GM21360 (cell line): ENCODE data around the gene CPNE8.
"Not testable (repeated sequence)": the region's sequence is repeated elsewhere in the genome, so short reads cannot be mapped to it uniquely, and the experiment has no call there.

ENCODE experiments used
- ATAC-seq: cut with Tn5 transposase; IDR thresholded peaks from one replicate; pipeline ENCODE4 v1.9.1; 2021; ENCODE audit warnings: mild to moderate bottlenecking, moderate library complexity; ENCODE audit not compliant: unreplicated experiment

CPNE8 gene

DNA sequence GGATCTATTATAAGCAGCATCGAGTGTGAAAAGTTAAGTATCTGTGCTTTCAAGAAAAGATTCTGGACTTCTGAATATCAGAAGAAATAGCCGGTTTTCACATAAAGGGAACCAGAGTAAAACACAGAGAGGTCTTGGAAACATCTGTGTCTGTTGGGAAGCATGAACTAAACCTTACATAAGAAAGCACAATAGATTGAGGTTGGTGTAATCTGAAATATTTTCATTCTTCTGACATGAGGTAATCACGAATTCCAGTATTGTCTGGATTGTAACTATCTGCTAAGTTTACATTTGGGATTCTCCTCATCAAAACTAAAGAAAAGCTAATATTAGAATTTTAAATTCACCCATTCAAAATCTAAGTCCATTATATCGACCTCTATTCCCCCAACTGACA, 161.3 kb downstream of the CPNE8 start:
- ATAC-seq, result no peak

DNA sequence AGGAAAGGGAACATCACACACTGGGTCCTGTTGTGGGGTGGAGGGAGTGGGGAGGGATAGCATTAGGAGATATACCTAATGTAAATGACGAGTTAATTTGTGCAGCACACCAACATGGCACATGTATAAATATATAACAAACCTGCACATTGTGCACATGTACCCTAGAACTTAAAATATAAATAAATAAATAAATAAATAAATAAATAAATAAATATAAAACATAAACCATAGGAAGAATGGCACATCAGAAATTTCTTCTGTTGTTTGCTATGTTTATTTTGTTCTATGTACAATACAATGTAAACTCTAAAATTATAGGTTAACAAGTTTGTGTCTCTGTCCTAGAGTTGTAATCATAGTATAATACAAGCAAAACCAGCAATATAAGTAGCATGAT, 162.9 kb downstream of the CPNE8 start:
- ATAC-seq, result not testable (repeated sequence)

DNA sequence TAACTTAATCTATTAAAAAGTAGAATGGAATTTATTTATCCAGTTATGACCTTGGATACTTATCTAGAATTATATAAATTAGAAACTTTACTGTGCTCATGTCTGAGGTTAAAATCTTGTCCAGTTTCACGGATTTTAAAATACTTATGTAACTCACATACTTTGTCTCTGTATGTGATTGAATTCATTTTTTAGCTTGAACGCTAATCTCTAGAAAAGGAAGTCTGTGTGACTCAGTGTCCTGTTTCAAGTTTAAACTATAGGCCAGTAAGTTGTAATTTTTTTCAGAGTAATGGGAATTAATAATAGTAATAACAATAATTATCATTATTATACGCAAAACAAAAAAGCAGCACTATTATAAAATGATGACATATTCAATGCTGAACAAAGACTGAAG, 168.6 kb downstream of the CPNE8 start:
- ATAC-seq, result no peak

DNA sequence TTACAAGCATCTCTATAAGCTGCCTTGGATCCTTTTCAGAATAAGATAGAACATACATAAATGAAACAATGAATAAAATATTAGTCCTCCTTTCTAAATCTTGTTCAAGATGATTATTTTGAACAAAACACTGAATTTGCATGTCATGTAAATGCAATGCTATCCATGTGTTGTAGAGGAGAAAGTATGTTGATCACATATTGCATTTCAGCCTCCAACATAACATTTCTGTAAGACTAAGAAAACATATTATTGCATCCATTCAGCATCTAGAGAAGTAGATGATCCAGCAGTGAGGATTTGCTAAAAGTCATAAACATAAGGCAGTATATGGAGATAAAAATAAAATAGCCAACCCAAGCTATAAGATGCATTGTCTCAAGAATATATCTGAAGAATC, 172.6 kb downstream of the CPNE8 start:
- ATAC-seq, result no peak

DNA sequence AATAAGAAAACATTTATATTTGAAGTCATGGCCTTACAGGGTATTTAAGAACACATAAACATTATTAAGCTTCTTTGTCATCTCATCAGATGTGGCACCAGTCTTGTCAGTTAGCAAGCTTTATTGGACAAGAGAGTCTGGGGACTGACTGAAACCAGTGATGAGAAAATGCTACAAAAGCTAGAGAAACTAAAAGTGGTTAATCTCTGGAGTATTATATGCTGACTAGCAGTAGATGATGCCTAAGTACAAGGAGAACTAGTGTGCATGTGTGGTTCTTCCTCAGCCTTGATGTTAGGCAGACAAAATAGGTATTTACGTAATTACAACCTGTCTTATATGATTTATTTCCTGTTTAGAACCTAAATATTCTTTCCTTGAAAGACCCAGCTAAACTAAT, 176.5 kb downstream of the CPNE8 start:
- no peak for ATAC-seq

DNA sequence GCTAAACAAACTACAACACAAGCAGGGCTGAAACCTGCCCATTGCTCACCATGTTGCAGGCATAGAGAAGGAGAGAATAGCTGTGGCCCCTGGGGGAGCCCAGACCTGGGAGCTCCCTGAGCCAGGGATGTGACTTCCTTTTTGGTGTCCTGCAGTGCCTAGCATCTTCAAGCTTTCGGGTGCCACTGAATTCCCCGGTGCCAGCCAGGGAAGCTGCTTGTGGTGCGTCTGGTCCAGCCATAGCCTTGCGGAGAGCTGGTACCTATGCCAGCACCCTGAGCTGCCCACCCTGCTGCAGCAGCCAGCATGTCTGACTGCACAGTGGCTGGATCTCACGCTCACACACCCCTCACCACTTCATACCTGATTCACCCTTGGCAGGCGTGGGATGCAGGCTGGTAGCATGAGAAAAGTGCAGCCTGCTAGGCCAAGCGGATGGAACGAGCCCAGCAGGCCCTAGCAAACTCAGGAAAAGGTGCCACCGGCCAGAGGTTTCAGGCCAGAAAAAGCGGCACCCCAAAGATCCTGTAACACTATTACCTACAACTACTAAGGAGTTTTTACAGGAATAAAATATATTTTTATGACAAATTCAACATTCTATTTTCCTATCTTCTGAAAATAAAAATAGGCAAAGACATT, 183.7 kb downstream of the CPNE8 start:
- no peak for ATAC-seq

DNA sequence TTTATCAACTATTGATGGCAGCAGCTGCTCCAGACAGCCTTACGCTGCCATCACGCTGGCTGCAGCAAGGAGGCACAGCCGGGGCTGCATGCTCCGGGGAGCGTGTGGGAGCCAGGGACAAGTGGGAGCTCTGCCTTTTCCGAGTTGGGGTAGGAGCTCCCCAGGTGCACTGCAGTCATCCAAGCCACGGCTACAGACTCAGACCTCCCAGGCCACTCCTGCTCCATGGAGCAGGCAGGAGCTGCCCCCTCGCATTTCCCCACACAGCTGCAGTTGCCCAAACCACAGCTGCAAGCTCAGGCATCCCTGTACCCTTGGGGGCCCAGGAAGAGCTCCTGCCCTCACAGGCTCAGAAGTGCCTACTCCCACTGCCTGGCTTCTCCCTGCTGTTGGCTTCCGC, 184.7 kb downstream of the CPNE8 start:
- no peak for ATAC-seq

DNA sequence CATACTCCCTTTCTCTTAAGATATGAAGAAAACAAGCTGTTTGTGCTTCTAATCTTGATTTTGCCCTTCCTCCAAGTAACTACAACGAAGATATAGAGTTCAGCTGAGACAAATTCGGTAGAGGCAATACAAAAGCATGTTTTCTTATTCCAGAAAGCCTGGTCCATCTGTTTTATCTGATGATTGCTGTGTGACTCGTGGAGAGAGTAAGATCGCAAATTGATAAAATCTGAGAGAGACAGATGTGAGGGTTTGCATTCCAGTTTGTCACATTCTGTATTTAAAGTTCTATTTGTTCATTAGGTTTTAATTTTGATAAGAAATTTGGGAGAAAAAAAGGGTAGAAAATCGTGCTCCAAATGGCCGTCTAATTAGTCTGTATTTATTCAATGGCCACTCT, 192.1 kb downstream of the CPNE8 start:
- no peak for ATAC-seq

DNA sequence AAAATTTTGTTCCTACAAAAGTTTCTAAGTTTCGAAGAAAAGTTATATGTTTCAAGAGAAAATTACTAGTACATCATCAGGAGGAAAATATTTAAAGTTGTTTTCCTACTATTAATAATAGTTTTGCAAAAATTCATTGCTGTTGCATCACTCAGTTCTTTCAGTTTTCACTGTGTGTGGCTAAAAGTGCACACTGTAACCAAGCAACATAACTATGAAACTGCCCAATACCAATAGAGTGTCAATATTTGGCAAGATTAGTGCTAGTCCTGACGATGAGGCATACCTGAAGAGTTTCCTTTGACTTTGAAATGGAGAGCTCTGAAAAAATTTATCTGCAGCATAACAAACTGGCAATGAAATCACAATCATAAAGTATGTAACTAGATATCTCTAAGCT, 194.3 kb downstream of the CPNE8 start:
- peak; percentile 94 for ATAC-seq

DNA sequence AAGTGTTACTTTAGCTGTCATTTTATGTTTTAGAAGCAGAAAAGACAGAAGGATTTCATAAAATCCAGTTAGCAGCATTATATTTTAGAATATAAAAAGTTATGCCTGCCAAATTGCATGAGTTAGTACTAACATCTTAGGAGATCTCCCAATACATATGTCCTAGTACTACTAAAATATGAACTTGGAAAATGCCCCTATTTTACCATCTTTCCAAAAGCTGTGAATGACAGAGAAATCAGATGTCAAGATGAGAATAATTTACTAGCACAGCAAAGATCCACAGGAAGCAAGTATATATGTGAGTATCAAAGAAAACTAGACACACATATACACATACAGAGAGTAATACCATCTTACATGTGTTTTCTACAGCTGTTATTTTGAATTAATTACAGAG, 196.9 kb downstream of the CPNE8 start:
- ATAC-seq, result no peak

DNA sequence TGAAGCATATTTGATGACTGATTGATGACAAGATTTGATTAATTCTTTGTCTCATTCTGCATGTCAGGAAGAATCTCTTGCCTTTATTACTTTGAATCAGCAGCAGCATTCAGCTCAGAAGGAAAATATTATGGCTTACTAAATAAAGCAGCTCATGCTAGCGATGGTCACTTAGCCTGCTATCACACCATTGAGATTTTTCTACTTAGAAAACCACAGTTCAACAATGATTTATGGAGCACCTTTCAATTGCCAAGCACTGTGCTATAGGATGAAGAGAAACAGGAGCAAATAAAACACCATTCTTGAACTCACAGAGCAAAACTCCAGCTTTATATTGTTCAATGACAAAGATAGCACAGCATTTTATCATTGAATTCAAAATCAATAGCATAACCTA, 197.7 kb downstream of the CPNE8 start:
- ATAC-seq, result no peak

DNA sequence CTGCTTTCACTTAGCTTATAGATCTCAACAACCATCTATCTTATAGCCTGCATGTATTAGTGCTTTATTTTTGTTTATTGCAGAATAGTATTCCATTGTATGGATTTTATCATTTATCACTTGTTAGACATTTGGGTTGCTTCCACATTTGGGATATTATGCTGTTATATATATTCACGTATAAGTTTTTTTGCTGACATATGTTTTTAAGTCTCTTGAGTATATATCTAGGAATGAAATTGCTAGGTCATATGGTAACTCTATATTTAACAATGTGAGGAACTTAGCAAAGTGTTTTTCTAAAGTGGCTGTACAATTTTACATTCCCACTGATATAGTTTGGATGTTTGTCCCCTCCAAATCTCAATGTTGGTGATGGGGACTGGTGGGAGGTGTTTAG, 208.1 kb downstream of the CPNE8 start:
- no peak for ATAC-seq

DNA sequence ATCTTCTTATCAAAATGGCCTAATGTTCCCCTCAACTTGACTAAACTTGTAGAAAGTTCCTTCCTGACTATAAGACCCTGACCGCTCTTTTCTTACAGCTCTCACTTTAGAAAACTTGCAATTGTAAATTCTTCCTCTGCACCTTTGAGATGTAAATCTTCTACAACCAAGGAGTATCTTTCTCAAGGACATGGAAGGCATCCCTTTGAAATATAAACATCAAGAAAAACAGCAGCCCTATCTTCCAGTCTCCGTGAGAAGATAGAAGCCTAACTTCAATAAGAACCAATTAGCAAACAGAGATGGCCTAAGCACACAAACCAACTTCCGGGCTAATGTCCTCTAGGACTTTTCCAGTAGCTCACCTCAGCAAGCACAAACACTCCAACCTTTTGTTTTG, 210.3 kb downstream of the CPNE8 start:
- ATAC-seq, result no peak

DNA sequence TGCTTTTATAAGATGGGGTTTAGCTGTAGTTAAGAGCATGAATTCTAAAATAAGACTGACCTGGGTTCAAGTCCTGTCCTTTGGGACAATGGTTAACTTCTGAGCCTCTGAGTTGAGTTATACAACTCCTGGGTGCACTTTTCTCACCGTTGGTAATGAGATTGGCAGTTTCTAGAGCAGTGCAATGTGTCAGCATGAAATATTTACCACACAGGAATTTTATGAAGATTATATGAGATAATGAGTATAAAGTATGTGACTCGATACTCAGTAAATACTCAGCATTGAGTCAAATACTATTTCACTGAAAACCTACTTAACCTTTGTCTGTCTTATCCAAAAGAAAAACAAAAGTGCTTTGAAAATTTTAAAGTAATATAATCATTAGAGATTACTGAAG, 214.2 kb downstream of the CPNE8 start:
- no peak for ATAC-seq

DNA sequence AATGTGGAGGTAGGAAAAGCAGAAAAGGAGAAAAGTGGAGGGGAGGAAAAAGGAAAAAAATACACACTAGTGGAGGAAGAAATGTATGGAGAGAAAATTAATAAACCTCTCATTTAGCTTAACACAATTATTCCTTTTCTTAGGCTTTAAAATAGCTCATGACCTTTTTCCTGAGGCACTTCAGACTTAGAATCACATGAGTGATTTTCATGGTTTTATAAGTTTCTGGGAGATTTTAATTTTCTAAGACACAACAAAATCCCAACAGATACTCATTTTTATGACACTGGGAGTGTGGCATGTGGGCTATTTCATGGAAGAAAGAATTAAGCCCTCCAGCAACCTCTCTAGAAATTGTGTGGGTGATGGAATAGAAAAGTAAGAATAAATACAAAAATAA, 214.7 kb downstream of the CPNE8 start:
- ATAC-seq, result no peak

DNA sequence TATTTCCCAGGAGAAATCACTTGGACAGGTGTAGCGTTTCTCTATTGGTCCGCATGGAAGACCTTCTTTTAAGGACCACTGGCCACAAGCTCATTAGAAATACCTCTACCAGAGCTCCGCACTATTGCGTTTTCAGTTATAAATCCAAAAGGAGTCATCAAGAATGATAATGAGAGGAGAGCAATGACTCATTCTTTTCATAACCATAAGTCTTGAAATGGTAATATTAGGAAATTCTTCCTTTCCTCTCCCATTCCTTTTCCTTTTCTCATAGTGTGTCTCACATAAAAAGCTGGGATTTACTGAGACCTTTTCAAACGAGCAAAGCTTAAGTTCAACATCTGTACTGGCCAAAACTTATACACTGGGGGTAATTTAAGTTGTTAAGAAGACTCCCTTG, 215.7 kb downstream of the CPNE8 start:
- ATAC-seq, result no peak

DNA sequence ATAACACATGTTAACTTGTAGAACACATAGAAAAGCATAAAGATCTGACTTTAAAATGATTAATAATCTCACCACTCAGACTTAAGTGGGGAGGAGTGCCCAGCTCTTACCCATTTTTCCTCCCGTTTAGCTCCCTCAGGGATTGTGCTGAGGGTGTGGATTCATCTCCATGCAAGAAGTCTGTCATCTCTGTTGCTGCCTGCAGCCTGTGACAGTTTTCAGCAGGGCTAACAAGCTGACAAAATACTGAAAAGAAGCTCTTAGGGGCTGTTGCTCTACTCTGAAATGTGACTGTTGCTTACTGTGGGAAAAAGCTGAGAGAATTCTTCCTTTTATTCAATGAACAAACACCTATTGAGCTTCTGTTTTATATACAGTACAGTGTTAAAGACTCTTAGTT, 216.2 kb downstream of the CPNE8 start:
- ATAC-seq, result no peak

DNA sequence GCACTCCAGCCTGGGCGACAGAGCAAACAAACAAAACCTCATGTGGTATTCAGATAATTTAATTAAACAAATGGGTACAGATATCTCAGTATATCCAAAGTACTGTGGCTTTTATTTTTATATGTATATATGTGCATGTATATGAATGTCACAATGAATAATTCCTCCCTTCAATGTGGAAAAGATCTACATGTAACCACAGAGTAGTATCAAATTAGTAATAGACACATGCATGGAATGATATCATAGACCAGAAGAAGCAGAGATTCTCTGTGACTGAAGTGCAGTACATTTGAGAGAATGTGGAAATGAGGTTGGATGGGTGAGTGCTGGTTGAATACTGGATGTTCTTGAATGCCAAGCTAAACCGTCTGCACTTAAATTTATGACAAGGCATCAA, 222.9 kb downstream of the CPNE8 start:
- ATAC-seq, result no peak

DNA sequence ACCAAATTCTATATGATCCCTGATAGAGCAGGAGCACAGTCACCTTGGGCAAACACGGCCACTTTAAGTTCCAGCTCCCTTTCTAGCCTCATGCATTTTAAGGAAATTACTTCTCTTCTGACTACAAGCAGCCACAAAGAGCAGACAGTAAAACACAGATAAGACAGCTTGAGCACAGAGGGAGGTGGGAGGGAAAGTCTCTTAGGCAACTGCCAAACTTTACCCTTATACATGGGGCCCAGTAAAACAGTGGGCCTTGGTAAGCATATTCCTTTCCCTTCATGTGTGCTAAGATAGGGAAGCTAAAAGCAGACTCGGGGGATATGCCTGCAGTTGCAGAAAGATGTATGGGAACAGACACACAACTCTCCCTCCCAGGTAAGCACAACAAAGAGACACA, 235.9 kb downstream of the CPNE8 start:
- no peak for ATAC-seq

DNA sequence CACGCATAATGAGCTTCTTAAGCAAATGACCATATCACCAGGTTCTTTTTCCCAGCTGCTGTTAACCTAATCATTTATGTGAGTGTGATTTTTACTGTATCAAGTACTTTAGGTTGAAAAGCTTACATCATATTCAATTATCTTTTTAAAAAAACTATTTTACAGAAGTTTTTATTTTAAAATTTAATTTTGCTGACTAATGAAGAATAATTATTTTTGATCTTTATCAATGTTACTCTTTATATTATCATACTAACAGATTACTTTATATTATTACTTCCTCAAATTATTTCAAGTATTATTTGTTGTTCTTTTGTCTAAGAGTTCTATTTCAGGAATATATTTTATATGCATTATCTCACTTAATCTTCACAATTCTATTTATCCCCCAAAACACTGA, 236.3 kb downstream of the CPNE8 start:
- ATAC-seq, result no peak

DNA sequence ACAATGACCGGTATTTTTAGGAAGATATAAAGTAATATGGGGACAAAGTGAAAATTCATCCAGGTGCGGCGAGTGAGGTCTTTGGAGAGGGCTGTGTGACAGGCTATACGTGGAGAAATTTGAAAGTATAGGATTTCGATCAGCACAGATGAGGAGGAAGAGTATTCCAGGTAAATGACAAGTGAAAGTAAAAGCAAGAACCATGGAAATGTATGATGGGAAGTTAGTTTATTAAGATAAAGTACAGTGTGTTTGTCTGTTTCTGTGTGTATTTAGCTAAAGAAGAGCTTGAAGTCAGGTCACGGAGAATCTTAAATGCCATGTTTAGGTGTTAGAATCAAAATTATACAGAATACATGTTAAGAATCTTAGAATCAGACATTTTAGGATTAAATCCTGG, 239.0 kb downstream of the CPNE8 start:
- no peak for ATAC-seq

DNA sequence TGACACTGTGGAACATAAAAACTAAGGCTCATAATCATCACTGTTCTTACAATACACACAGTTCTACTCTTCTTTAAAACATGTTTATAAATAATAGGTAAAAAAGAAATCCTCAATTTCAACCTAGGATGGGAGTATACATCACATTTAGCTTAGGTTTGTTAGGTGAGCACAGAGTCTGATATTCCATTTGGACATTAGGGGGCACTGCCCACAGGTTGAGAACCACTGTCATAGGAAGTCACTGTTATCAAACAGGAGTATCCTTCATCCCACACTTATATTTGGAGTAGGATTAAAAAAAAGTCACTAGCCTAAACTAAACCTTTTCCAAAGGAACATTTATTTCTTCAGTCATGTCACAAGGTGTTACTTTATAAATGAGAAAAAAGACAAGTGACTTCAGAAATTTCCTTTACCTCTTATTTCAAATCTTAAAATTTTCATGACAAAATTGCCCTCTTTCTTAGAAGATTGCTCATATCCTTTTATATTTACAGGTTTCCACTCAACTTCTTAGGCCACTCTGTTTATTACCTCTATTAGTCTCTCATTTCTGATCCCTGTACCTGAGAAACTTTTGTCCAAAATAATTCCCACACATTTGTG, 240.6 kb downstream of the CPNE8 start:
- ATAC-seq, result peak; percentile 92

DNA sequence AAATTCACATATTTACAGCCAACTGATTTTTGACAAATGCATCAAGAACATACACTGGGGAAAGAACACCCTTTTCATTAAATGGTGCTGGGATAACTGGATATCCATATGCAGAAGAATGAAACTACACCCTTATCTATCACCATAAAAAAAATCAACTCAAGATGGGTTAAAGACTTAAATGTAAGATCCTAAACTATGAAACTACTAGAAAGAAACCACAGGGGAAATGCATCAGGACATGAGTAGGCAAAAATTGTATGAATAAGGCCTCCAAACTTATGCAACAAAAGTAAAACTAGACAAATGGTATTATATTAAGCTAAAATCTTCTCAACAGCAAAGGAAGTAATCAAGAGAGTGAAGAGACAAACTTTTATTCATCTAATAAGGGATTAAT, 242.6 kb downstream of the CPNE8 start:
- no peak for ATAC-seq
